ENCODE measurements around the gene MAML2.

DNA sequence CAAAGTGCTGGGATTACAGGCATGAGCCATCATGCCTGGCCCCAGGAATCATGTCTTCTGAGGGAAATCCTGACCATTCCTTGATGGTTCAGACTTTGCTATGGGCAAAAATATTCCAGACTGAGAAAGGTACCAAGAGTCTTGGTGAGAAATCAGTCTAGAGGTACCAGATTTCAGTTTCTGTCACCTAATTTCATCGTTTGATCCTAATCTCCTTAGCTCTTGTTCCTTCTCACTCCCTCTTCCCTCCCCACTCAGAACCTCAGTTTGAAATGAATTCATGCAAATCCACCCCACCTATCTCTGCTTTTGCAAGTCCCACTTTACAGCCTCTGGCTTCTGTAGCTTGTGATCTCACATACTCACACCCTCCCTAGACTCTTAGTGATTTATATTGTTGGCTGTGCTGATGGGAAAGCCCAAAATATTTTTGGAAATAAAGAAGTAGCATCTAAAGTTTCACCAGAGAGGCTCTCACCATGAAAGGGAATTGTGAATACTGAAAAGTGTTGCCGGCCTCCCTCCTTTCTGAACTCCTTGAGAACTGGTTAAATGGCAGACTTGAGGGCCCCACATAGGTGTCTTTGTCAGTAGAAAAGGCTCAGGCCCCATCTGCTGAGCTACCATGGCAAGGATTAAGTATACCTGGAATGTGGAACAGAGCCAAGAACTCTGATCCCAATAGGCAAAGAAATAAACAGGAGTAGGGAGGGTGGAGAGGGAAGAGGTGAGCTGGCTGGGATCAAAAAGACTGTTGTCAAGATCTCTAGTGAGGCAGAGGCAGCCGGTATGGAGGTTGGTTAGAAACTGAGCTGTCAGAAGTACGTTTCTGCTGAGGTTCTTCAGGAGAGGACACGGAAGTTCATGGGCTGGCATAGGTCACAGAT is 228.6 kb downstream of the MAML2 start:
- TF ChIP-seq GATA2 (IDR thresholded peaks at IDR 0.05; ENCODE audit: low read depth, low read length): no peak
- no peak for TF ChIP-seq GATA3 (IDR thresholded peaks at IDR 0.05; ENCODE audit: low read depth, low read length)
